Cardiac muscle cell (in vitro differentiated cells and primary cell): ENCODE results near the gene RPL22. TPM values are rescaled to one million over a fixed set of nuclear protein-coding genes. Genes with fewer than 3 reads are reported as not detected.

ENCODE experiments used
- DNase-seq, 2 donors: peaks; one replicate each; pipeline versions ENCODE4 v3.0.0 to v3.0.0-alpha.2; 2010 to 2017; ENCODE audit warnings: low read depth in 1 of 2, low spot score in 1 of 2
- H3K27ac ChIP-seq: fragments of 200-600 bp; sonication (generic); 2 replicates; pipeline ENCODE4 v1.5.1; 2016
- H3K27me3 ChIP-seq: fragments of 200-600 bp; sonication (generic); 2 replicates; pipeline ENCODE4 v1.6.0; 2016; ENCODE audit warnings: control low read depth
- H3K36me3 ChIP-seq: fragments of 200-600 bp; sonication (generic); 2 replicates; pipeline ENCODE4 v1.5.1; 2016; ENCODE audit warnings: control low read depth
- H3K4me1 ChIP-seq: fragments of 200-600 bp; sonication (generic); 2 replicates; pipeline ENCODE4 v1.8.1; 2017; ENCODE audit warnings: low read depth, mild to moderate bottlenecking, mixed run types
- H3K4me3 ChIP-seq: fragments of 200-600 bp; sonication (generic); 2 replicates; pipeline ENCODE4 v1.5.1; 2016; ENCODE audit warnings: mild to moderate bottlenecking
- H3K9me3 ChIP-seq: fragments of 200-600 bp; sonication (generic); 2 replicates; pipeline ENCODE4 v1.5.1; 2017; ENCODE audit warnings: low read depth, mild to moderate bottlenecking, control low read depth
- polyA plus RNA-seq: library from polyadenylated mRNA; unstranded; fragments of >200 nt; fragmentation: Nextera tagmentation; extraction: Ambion mirVana; gene quantifications from 2 replicates; pipeline ENCODE4 v1.2.1, GENCODE V29; 2016
- total RNA-seq: library from RNA; depleted of rRNA; stranded (reverse); fragments of >200 nt; gene quantifications from 2 replicates; pipeline ENCODE4 v1.2.3, GENCODE V29; 2016
- TF ChIP-seq, protein P1 (sequence below): IDR thresholded peaks from 2 replicates; pipeline ENCODE4 v1.5.1; 2012; ENCODE audit warnings: low read depth, mild to moderate bottlenecking, low read length

Gene RPL22
- total and polyA plus RNA-seq, 2 experiments from 2014 or later: 130 to 132 TPM

DNA sequence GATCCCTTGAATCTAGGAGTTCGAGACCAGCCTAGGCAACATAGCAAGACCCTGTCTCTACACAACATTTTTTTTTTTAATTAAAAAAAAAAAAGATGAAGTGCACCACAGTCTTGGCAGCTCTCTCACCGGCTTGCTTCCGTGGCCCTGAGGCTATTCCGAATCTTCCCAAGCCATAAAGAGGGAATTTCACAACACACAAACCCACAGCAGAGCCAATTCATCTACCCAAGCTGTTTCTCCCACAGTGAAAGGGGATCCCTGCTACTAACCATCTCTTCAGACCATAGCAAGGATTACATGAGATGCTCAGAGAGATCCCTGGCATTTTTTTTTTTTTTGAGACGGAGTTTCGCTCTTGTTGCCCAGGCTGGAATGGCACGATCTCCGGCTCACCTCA is 10.9 kb downstream of the RPL22 start:
- Histone ChIP-seq H3K27me3 (no peaks in the 10 kb centered on the region), H3K36me3 (peaks cover 29% of the 10 kb centered on the region)
- TF ChIP-seq, protein P1, sequence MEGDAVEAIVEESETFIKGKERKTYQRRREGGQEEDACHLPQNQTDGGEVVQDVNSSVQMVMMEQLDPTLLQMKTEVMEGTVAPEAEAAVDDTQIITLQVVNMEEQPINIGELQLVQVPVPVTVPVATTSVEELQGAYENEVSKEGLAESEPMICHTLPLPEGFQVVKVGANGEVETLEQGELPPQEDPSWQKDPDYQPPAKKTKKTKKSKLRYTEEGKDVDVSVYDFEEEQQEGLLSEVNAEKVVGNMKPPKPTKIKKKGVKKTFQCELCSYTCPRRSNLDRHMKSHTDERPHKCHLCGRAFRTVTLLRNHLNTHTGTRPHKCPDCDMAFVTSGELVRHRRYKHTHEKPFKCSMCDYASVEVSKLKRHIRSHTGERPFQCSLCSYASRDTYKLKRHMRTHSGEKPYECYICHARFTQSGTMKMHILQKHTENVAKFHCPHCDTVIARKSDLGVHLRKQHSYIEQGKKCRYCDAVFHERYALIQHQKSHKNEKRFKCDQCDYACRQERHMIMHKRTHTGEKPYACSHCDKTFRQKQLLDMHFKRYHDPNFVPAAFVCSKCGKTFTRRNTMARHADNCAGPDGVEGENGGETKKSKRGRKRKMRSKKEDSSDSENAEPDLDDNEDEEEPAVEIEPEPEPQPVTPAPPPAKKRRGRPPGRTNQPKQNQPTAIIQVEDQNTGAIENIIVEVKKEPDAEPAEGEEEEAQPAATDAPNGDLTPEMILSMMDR: no peak

DNA sequence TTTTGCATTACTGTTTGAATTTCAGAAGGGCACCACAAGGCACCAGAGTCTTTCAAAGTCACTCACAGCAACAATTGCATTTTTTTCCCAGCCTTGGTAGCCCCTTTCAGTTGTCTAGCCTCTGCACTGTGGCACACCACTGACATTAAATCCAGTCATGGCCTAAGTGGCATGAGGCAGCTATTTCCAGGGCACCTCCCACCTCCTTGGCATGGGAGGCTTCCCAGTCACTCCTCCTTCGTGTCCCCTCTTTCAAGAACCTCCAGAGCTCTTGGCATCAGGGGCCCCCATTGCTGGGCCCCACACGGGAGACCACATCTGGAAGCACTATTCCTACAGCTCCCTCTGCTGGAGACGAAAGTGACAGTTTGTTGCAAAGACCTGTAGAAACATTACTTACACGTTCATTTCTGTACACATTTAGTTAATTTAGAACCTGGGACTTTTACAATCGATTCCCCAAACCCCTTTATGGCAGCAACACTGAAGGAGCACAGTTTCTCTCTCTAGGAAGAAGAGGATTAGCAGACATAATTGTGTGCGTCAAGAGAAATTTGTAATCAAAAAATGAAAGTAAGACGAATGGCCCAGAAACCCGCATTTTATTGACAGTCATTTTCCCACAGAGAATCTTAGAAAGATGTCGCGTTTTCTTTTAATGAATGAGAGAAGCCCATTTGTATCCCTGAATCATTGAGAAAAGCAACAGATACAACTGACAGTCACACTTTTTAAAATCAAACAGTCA is 13.6 kb downstream of the RPL22 start:
- Histone ChIP-seq H3K4me3 (no peak overlapping the region), H3K4me1 (no peaks in the 10 kb centered on the region), H3K36me3 (peaks cover 12% of the 10 kb centered on the region), H3K27ac (no peak overlapping the region), H3K27me3 (peaks cover 24% of the 10 kb centered on the region), H3K9me3 (no peaks in the 10 kb centered on the region)
- DNase-seq: peak; percentile 53 to 63
- TF ChIP-seq, protein P1: peak; percentile 59

More for the DNA sequence above, 10.9 kb downstream of the RPL22 start:
- Histone ChIP-seq H3K27ac (no peak overlapping the region), H3K4me1 (no peaks in the 10 kb centered on the region), H3K9me3 (no peaks in the 10 kb centered on the region), H3K4me3 (no peak overlapping the region)
- DNase-seq: no peak

DNA sequence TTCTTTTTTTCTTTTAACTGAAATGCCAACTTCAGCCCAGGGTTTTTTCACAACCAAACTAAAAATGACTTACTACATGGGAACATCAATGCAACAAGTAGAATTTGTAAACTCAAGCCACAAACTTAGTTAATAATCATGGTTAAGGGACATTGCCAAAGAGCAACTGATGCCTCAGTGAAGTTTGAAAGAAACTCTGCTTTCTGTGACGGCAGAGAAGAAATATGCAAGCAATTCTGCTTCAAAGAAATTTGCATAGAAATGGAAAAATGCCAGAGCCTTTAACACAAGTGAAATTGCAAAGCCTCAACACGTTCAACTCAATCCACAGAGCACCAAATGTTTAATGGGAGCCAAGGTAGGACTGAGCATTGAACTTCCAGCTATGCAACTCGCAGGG is 14.2 kb downstream of the RPL22 start:
- Histone ChIP-seq H3K27me3 (peaks cover 31% of the 10 kb centered on the region), H3K27ac (no peak overlapping the region), H3K36me3 (peaks cover 5% of the 10 kb centered on the region), H3K4me1 (no peaks in the 10 kb centered on the region), H3K4me3 (no peak overlapping the region), H3K9me3 (no peaks in the 10 kb centered on the region)
- peak in 1 of 2 donors; percentile 80 for DNase-seq
- TF ChIP-seq, protein P1: no peak

DNA sequence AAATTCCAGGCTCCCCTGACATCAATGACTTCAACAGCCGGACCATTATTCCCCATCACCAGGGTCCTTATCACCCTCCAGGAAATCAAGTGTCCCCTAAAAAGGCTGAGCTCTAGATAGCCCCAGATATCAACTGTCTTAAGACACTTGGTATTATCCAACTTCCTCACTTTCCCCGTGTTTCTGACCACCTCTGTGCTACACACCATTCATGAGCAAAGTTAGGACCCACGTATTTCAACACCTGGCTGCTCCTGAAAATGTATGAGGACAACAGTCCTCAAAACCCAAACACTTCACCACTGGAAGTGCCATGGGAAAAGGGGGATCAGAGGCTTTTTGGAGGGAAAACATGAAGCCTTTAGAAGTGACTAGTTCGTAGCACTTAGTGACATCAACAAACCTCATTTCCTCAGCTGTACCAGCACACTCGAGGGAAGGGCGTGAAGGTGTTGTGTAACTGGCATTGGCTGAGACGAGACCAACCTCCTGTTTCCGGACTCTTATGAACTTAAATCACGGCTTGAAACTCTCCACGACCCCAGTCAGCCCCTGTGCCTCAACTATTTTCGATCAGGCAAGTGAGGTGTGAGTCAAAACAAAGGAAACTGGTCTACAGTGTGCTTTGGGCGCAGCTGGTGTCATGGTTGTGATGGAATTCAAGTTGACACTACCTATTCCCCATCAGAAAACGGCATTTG is 15.2 kb downstream of the RPL22 start:
- DNase-seq: no peak
- no peak overlapping the region for H3K4me3 ChIP-seq
- peaks cover 3% of the 10 kb centered on the region for H3K36me3 ChIP-seq
- TF ChIP-seq, protein P1: no peak
- H3K27ac ChIP-seq: no peak overlapping the region
- peaks cover 39% of the 10 kb centered on the region for H3K27me3 ChIP-seq
- no peaks in the 10 kb centered on the region for H3K4me1 ChIP-seq
- no peaks in the 10 kb centered on the region for H3K9me3 ChIP-seq

DNA sequence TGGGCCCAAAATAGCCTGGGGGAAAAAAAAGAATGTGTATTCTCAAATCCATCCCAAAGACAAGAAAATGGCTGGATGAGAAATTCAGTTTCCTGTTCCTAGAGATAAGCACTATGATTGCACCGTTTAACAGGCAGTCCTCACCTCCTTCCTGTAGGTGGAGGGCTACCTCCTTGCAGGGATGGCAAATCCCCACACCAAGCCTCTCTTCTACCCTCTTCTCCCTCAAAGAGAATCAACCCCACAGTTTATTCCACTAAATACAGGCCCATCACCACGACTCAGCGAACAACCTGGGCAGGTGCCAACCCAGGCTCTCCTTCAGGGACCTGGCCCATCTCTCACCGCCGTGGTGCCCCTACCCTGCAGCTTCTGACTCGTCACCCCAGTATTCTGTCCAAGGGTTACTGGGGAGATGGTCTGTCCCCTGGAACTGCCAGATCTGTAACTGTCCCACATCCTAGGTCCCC is 15.8 kb downstream of the RPL22 start:
- H3K4me3 ChIP-seq: no peak overlapping the region
- H3K36me3 ChIP-seq: peaks cover 3% of the 10 kb centered on the region
- H3K9me3 ChIP-seq: no peaks in the 10 kb centered on the region
- peaks cover 46% of the 10 kb centered on the region for H3K27me3 ChIP-seq
- no peak for DNase-seq
- H3K27ac ChIP-seq: no peak overlapping the region
- no peaks in the 10 kb centered on the region for H3K4me1 ChIP-seq
- TF ChIP-seq, protein P1: peak; percentile 8
